HK-2 (cell line): ENCODE data around the gene FHOD3.
"Not testable (repeated sequence)": the region's sequence is repeated elsewhere in the genome, so short reads cannot be mapped to it uniquely, and the experiment has no call there.

Experiments used
- DNase-seq: peaks from one replicate; pipeline ENCODE4 v3.0.0-alpha.2; 2018; ENCODE audit not compliant: unreplicated experiment

Gene FHOD3

DNA sequence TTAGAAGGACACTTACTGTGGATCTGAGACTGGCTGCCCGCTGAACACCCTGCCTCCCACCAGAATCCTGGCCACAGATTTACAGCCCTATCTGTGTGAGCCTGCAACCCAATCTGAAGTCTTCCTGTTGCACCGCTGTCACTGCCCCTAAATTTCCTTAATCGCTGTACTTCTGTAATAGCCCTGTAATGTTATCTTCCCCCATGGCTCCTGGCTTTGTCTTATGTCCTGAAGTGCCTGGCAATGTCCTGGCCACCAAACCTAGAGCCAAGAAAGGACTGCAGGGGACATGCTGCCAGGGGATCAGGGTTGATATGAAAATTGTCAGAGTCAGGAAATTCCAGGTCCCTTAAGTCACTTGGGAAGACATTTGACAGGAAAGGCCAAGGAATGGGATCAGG is 52.7 kb downstream of the FHOD3 start:
- no peak for DNase-seq

DNA sequence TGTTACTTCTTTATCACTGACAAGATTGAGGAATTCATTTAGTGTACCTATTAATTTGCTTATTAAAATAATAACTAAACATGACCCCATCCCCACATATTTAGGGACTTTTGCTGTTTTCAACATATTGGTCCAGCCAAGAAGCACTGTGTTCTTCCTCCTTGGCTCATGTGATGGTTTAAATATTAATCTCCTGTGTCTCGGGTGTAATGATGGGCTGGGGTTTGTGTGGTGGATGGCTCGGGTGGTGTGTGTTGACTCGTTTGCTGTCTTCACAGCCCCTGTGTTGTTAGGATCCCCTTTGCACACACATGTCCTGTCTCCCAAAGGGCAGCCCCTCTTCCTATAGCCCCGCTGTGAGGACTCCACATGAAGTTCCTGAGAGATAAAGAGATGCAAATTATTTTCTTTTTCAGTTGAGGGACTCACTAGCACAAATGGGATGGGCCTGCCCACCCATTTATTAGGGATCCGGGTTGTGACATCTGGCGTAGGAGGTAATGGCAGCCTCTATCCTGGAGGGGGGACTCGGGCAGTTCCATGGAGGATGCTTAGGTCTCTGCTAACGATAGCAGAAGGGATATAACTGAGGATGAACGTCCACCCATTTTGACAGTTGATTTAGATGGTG is 53.4 kb downstream of the FHOD3 start:
- DNase-seq: no peak

DNA sequence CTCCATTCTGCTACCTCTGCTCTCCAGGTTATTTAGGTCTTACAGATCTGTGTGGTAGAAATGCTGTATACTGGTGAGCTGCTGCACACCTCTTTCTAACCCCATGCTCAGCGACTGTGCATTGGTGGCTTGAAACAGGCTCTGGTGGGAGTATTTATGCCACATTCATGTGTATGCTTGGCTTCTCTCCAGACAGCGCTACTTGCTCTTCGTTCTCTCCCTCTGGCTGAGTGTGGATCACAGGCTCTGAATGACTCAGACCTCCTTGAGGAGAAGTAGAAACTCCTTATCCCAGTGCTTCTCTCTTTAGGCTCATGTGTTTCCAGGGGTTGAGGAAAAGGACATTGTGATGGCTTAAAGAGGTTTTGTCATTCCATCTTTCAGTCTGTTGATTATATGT is 54.9 kb downstream of the FHOD3 start:
- DNase-seq: peak; percentile 36

DNA sequence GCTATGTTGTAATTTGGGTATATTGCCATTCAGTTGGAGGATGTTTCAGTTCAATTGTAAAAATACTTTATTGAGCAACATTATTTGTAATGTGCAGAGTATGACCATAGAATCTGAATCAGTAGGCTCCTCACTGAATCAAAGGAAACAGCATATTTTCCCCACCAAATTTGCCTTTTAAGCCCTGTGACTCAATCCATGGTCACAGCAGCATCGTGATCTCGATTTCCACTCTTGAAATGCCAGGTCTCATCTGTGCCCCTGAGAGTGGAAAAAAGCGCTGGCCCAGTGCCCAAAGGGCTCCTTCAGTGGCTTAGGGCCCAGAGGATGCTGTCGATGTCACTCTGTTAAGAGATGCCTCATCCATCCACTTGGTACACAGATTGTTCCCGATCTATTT is 57.5 kb downstream of the FHOD3 start:
- no peak for DNase-seq

DNA sequence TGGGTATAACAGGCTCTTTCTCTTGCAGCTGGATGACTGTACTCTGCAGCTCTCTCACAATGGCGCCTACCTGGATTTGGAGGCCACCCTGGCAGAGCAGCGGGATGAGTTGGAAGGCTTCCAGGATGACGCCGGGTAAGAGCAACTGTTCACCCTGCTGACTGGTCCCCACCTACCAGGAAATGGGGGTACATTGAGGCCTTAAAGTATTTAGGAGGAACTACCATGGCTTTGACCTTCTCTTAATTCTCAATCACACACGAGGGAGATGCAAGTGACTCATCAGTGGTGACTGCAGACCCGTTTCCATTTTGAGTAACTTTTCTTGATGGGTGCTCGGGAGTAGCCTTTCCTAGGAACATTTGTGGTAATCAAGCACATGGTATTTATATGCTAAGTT is 58.0 kb downstream of the FHOD3 start:
- no peak for DNase-seq

DNA sequence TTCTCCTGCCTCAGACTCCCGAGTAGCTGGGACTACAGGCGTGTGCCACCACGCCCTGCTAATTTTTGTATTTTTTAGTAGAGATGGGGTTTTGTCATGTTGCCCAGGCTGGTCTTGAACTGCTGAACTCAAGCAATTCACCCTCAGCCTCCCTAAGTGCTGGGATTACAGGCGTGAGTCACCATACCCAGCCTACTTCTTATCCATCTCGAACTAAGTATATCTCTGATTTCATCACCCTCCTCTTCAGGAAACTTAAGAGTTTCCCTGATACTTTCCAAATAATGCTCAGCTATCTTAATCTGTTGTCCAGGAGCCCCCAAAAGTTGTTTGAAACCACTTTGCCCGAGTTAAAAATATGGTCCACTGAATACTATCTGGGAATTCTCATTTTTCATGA is 59.2 kb downstream of the FHOD3 start:
- DNase-seq: not testable (repeated sequence)

DNA sequence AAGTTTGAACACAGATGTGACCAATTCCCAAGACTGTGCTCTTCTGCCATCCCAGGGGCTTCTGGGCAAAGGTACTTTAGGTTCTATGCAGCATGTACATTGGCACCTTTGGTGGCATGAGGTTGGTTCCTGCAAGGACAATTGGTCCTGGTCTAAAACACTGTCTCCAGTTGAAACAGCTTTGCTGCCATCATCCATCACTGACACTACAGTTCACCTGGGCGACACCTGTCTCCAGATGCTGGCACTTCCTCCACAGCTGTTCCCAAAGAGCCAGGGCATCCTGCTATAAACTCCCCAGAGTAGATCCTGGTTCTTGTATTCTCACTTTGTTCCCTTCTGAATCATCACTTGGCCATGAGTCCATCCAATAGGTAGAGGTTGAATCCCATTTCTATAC is 60.6 kb downstream of the FHOD3 start:
- DNase-seq: no peak

DNA sequence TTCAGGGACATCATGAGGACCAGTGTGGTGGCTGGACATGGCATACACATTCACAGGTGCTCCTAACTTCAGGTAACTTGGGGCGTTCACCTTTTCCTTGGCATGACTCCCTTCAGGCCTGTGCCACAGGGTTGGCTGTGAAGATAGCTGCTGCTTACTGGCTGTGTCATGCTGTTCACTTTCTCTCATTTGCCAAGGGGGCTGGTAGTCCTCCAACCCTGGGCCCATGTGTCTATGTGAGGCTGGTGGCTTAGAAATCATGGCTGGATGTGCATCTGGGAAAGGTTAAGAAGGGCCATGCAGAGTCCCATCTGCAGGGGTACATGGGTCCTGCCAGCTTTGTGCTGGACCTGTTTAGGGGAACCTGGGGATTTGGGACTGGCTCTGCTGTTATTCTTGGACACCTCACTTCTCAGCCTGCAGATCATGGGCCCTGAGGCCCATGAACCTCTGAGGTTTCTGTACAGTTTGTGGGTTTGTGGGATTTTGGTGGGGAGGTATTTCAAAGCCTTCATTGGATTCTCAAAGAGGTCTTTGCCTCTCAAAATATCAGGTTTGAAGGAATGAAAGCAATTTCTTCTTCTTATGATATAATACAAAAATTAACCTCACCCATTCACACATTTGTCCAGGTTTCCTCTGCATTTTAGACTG is 62.9 kb downstream of the FHOD3 start:
- DNase-seq: no peak

DNA sequence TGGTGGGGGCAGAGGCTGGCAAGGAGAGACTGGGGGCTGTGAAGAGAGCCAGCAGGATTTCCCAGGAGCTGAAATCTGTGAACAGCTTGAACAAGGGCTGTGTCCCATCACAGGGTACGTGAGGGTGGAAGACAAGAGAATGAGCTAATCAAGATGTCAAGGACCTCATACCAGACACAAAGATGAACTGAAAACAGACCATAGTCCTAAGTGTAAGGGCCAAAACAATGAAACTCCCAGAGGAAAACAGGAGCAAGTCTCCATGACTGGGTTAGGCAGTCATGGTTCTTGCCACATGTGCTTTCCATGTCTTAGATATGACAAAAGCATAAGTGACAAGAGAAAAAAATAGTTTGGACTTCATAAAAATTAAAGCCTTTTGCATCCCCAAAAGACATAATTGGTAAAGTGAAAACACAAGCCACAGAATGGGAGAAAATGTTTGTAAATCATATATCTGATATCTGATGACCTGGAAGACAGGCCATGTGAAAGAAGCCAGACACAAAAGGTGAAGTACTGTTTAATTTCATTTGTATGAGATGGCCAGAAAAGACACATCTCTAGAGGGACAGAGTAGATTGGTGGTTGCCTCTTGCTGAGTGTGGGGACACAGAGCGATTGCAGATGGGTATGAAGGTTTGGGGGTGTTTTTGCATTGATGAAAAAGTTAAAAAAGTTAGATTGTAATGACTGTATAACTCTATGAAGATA is 67.6 kb downstream of the FHOD3 start:
- no peak for DNase-seq

DNA sequence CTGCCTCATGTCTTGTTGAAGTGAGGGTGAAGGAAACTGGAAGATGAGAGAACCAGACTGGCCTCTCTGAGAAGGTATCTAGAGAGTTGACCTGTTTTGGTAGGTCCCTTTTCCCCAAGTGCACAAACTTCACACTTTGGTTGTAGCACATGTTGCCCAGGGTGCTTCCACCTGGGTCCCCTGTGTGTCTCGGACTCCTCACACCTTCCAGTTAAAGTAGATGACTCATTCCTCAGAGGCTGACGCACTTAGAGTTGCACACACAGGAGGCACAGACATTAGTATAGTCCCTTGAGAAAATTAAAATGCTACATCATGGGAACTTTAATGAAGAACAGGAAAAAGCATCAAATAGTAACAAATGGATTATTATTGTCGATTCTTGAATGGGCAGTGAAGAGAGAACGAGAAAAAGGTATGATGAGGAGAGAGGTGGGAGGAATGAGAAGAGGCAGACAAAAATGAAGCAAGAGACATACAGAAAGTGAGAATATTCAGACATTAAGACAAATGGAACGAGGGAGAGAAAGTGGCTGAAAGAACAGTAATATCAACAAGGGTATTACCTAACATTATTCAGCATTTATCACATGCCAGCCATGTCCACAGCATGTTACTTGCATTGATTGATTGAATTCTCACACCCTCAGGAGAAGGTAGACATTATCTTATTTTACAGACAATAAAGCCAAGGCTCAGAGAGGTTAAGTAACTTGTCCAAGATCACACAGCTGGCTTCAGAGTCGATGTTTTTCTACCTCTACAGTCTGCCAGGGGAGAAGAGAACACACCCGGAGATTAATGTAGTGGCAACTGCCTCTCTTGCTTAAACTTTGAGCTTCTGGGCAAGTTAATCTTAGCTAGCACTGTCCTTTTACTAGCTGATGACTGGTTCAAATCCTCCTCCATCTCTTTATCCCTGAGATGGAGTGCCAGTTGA is 68.6 kb downstream of the FHOD3 start:
- no peak for DNase-seq

DNA sequence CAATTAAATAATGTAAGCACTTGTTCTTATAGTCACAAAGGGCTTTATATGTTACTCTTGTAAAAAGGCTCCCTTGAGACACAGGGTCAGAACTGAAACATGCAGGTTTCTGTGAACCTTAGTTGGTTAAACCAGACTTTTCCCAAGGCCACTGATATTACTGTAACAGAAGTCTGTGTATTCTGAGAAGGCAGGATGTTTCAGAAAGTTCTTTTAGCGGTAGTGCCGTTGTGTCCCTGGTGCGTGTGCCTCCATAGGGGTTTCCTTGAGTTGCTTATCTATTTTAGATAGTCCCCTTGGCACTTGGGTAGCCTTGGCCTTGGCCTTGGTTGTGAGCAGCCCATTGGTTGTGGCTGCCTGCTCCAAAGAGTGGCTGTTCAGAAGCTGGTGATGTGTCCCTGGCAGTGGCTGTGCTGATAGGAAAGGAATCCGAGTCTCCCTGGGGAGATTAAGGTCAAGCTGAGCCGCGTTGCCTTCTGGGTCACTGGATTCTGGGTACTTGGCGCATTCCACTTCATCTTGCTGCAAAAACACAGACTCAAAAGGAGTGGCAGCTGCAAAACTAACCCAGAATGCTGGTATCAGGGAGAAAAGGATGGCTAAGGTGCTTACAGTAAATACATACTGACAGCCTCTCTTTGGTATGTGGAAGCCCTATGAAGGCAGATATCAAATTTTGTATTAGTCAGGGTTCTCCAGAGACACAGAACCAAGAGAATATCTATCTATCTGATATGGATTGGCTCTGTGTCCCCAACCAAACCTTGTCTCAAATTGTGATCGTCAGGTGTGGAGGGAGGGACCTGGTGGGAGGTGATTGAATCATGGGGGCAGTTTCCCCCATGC is 69.7 kb downstream of the FHOD3 start:
- DNase-seq: no peak

DNA sequence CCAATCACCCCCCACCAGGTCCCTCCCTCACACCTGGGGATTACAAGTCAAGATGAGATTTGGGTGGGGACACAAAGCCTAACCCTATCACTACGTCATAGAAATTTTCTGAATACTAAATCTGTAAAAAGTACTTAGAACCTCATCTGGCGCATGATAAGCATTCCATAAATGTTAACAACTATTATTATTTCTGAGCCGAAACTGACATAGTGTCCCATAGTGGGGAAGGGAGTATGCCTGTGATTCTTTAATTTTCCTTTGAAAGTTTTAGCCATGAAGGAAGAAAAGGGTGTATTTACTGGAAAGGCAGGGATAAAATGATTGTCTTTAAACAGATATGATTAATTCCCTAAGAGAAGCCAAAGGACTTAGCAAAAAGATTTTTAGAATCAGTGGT is 71.4 kb downstream of the FHOD3 start:
- DNase-seq: no peak

DNA sequence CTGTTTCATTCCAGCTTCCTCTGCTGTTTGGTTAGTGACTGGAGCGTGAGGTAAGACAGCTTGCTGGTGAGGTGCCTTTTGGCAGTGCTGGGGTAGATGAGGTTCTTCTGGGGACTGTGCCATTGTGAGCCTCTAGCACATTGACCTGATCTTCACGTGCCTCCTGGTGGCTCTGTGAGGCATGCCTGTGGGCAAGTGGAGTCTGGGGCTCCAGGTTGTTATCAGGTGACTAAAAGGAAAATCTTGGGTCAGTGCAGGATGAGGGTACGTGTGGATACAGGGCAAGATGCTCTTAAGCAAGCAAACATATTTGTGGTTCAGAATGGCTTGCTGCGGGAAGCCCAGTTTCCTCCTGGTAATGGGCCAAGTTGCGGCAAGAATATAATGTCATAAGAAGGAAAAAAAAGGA is 75.4 kb downstream of the FHOD3 start:
- no peak for DNase-seq

DNA sequence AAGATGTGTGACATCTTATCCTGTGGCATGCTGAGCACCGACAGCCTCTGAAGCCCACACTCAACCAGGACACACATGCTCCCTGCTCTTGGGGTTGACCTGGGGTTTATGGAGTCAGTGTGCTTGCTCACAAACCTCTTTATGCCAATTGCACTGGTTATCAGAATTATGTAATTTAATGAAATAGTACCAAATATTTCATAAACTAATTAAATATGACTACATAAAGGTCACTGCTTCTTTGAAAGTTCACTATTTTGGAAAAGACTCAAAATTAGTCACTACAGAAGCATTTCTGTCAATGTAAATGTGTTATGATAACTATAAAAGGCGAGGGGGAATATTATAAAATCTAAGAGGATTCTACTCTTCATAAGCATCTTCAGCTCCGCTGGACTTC is 76.7 kb downstream of the FHOD3 start:
- DNase-seq: no peak

DNA sequence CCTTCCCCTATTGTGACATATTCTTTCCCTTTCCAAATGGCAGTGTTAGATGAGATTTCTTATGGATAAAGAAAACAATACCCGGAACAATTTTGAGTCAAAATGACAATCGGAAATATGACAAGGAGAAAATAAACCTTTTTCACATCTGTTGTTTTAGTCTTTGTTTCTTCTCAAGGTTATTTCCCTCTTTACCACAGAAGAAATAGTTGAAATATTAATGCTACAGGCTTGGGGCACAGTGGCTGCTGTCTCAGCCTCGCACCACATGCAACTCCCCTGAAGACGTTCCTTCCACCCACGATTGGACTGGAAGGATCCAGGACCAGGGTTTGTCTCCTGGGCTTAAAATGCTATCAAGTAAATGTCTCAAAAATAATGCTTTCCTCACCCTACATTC is 77.6 kb downstream of the FHOD3 start:
- no peak for DNase-seq

DNA sequence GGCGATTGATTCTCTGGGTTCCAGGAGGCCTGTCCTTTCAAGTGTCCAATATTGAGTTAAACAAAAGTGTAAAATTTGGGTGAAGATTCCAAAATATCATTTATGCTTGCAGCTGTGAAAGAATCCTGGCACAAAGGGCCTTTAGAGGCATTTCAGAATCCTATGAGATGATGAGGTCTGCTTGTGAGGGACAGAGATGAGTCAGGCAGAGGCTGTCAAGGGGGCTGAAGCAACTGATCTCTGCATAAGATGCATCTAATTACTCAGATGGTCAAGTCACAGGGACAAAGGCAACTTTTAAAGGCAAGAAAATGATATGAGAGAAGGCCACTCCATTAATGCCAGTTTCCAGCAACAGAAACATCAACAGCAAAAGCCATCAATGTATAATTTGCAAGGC is 78.8 kb downstream of the FHOD3 start:
- DNase-seq: no peak

DNA sequence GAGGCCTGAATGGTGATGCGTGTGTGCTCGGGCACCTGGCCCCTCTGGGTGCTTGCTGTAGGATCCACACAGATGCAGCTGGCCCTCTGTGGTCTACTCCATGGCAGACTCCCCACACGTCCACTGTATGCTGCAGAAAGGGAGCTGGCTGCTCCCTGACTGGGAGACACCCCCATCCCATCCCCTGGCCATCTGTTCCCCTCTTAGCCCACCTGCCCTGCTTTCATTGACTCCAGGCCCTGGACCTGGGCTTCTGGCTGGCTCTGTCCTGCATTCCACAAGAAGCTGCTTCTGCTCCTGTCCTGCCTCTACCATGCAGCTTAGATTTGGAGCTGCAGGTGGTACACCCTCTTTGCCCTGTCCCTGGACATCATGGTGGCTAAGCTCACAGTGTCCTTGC is 80.1 kb downstream of the FHOD3 start:
- DNase-seq: no peak

DNA sequence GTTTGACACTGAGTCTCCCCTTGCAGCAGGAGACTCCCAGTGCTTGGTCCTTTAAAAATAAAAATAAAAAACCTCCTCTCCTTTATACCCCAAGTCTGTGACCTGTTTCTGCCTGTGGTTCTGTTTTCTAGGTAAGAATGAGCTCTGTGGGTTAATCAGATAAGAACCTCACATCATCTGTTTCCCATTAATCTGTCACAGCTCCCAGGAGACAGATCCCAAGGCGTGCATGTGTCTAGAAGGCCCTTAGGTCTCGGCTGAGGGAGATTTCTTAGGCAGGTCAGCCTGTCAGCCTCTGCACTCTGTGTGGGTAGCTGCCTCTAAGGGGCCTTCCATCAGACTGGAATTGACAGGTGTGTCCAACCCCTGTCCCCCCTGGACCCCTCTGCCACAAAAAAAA is 80.7 kb downstream of the FHOD3 start:
- DNase-seq: no peak

DNA sequence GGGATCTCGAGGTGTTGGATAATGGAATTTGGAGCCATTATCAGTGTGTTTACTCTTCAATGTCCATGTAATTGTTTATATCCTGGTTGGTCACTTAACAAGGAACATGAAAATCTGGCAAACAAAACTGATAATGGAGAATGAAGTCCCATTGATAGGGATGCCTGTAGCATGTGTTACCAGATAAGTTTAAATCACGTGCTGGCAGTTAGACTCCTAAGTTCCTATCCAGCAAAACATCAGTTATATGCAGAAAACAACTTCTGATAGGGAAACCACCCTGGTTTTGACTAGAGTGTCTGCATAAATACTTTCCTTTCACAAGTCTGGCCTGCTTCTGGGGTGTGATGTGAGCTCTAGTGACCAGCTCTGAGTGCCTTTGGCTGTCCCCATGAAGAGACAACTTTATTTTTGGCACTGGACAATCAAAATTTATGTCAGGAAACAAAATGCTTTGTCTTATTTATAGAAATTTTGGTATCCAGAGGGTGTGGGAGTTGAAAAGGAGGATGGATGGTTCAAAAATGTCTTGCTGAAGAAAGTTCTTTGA is 82.0 kb downstream of the FHOD3 start:
- DNase-seq: no peak

DNA sequence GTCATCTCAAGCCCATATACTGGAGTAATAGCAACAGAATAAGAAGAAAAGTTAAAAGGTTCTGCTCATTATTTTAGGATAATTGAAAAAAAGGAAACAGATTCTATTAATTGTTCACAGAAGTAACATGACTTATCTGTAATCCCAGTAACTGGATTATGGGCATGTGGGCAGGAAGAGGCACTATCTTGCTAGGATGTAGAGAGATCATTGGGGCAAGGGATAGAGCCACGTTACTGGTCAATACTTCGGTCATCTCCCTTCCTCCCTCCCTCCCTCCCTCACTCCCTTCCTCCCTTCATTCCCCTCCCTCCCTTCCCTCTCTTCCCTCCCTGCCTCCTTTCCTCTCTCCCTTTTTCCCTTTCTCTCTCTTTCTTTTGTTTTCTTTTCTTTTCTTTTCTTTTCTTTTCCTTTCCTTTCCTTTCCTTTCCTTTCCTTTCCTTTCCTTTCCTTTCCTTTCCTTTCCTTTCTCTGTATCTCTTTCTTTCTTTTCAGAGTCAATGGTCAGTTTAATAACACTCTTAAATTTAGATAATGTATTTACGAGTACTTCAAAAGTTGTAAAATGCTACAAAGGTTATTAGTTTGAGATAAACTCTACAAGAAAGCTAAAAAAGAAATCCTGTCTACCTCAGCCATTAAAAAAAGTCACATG is 82.8 kb downstream of the FHOD3 start:
- DNase-seq: no peak

DNA sequence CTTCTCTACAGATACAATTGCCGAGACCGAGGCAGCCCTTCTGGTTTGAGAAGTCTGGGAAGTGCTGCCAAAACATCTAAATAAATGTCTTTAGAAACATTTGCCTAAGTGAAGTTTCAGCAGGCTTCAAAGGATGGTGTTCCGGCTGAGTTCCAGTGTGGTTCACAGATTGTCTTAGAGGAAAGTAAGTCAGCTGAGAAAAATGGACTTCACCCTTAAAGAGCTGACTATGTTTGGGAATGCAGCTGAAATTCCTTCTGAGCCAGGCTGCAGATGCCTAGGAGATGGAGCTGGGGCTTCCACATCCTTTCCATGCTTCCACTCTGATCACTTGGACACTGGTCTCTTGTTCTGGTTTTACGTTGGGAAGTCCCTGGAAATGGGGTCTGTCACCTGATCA is 83.6 kb downstream of the FHOD3 start:
- no peak for DNase-seq
